Hepatic stellate cell (primary cell): Measurements from ENCODE around the gene DENND4C.
"Not testable (repeated sequence)": the region's sequence is repeated elsewhere in the genome, so short reads cannot be mapped to it uniquely, and the experiment has no call there.

Source experiments
- DNase-seq: peaks from one replicate; pipeline ENCODE4 v3.0.0; 2011; ENCODE audit warnings: low spot score

Gene DENND4C

DNA sequence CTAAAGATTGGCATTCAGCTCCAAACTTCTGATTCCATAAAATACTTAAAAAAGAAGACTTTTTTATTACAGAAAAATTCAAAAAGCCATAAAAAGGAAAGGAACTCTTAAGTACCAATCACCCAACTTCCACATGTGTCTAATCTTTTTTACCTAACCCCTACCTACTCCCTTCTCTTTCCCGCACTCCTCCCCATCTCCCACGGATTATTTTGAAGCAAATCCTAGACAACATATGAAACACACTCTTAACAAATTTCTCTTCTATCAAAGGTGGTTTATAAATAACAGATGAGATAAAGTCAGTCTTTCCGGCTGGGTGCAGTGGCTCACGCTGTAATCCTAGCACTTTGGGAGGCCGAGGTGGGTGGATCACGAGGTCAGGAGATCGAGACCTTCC is 5.9 kb upstream of the DENND4C start:
- DNase-seq: no peak

DNA sequence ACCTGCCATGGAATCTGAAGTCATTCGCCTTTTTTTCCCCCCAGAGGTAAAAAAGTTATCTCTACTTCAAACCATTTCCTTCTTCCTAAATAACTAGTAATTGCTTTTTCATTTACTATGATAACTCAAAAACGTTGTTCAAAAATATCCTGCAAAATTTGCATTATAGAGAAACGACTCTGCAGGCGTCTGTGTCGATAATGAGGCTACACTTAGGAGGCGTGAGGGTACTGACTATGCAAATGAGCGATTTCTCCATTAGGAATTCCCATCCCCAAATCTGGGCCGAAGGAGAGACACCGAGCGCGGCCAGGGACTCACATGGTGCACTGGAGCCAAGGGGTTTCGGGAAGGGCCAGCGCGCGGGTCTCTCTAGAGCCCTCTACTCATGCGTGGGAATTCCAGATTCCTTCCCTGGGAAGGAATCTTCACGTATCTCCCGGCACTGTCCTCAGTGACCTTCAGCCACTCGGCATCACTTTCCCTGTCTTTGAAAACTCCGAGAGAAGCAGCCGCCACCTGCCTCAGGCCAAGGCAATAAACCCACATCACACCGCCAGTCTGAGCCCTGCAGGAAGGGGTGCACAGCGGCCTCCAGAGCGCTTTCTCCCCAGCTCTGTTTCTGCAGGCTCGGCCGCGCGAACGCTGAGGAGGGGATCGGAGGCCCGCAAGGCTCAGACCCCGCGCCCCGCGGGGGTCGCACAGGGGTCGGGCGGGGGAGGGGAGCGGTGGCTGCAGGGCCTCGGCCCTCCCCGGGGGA is 718 bp upstream of the DENND4C start:
- DNase-seq: peak; percentile 67

DNA sequence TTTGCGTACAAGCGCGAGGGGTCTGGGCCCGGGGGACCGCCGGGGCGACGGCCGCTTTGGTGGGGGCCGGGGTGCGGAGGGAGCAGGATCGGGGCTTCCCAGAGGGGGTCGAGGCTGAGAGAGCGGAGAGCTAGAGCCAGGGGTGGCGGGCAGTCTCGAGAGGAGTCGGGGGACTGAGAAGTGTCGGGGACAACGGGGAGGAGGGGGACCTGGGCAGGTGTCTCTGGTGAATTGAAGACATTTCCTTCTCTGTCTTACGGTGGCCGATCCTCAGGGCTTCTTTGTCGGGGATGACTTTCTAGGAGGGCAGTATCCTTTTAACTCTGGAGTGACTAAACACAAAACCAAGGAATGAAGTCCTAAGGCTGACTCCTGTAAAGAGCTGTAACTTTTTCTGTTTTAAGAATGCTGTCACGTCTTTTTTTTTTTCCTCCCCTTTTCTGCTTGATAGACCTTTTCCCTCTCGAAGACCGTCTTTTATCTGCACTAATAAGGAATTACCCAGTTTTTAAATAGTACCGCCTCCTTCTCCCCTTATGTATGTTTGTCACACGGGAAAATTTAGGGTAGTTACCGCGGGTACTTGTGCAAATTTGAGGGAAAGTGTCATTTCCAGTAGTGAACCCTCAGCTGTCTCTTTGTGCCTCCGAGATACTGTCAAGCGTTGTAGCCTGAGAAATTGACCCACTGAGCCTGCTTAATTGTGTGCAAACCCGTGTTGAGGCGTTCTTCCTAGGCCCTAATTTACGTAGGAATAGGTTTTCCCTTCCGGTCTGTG is 822 bp downstream of the DENND4C start:
- DNase-seq: peak; percentile 37

DNA sequence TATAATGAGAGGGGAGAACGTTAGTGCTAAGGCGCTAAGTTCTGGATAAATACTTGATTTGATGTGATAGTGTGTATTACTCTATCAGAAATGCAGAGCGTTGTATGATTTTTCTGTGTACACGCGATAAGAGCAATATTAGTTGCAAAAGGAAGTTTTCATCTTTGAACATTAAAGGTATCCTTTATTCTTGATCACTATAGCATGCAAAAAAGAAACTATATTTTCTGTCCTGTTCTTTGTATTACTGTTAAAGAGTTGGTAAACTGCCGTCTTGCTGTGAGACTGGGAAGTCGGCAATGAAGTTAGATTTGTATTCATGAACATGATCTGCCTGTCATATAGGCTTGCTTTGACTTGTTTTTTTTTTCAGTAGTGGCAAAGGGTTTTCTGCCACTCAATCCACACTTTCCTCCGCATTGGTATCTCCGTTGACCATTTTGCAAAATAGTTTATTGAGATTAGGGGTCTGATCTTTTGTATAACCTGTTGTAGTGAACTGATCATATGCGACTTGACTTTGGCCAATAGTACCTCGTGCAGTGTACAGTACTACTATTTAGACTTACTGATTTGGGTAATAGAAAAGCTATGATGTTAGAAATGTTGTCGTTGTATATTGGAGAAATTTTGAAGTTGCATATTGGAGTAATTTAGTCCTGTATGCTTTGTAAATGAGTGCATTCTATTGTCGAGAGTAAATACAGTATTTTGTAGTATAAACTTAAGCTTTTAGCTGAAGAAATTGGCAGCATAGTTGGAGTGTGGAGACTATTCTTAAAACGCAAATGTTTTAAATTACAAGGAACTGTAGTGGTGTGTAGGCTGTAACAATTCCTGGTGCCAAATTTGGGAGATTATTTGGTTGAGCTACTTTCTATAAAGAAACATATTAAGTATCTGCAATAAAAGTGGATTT is 1.7 kb downstream of the DENND4C start:
- DNase-seq: no peak

DNA sequence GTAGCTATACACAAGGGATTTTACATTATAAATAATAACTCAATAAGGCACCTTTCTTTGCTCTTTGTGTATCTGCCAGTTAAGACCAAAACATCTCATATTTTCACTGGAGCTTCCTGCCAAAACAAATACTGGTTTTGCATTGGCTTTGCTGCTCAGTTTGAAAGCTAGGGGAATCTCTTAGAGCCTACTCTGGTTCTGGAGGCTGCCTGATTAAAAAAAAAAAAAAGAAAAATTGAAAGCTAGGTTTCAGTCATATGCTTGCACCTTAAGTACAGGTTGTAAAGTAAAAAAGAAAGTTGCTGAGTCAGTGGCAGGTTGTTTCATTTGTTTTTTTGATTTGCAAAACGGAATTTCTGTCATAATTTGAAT is 2.3 kb downstream of the DENND4C start:
- peak; percentile 38 for DNase-seq

DNA sequence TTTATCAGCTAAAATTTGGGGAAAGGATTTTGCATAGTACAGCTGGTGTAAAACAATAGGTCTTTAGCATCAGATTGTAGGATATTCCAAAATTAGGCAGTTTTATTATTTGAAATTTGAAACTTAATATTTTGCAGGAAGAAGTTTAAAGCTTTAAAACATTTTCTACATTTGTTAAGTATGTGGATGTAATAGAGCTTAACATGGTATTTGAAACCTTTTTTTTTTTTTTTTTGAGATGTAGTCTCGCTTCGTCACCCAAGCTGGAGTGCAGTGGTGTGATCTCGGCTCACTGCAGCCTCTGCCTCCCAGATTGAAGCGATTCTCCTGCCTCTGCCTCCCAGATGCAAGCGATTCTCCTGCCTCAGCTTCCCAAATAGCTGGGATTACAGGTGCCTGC is 2.9 kb downstream of the DENND4C start:
- no peak for DNase-seq

DNA sequence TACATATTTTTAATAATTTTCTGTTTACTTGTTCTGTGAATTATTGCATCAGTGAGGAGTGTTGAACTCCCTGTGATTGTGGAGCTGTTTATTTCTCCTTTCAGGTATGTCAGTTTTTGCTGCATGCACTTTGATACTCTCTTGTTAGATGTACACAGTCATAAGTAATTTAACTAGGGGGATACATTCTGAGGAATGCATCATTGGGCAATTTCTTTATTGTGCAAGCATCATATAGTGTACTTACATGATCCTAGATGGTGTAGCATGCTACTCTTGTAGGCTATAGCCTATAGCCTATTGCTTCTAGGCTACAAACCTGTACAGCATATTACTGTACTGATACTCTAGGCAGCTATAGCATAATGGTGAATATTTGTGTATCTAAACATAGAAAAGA is 9.5 kb downstream of the DENND4C start:
- no peak for DNase-seq

DNA sequence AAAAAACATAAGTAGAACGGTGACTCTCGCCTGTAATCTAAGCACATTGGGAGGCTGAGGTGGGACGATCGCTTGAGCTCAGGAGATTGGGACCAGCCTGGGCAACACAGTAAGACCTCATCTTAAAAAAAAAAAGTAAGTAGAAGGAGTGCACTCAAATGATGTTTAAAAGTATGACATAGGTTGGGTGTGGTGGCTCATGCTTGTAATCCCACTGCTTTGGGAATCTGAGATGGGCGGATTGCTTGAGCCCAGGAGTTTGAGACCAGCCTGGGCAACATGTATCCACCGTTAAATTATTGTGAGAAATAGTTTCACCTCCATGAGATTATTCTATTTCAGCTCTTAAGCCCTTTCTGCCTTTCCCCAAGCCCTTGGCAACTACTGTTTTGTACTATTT is 11.2 kb downstream of the DENND4C start:
- DNase-seq: no peak

DNA sequence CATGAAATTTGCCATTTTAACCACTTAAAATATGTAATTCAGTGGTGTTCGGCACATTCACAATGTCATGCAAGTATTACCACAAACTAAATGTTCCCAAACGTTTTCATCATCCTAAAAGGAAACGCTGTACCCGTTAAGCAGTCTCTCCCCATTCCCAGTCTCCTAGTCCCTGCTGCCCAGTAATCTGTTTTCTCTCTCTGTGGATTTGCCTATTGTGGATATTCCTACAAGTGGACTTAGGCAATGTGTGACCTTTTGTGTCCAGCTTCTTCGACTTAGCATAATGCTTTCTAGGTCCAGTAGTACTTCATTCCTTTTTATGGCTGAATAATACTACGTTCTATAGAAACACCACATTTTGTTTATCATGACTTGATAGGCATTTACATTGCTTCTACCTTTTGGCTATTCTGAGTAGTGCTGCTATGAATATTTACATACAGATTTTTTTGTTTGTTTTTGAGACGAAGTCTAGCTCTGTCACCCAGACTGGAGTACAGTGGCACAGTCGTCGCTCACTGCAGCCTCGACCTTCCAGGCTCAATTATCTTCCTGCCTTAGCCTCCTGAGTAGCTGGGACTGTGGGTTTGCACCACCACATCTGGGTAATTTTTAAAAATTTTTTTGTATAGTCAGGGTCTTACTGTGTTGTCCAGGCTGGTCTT is 13.0 kb downstream of the DENND4C start:
- DNase-seq: no peak

DNA sequence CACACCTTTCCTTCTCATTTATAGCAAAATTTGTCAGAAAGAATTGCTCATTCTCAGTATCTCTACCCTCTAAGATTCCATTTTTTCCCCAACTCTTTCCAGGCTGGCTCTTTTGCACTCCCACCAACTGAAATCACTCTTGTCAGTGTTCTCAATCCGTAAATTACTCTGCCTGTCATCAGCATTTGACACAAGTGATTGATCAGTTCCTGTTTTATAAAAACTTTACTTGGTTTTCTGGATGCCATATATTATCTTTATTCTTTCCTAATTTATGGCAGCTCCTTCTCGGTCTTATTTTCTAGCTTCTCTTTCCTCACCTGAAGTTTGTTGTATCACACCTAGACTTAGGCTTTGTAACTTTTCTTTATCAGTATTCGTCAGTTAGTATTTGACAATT is 16.4 kb downstream of the DENND4C start:
- DNase-seq: no peak

DNA sequence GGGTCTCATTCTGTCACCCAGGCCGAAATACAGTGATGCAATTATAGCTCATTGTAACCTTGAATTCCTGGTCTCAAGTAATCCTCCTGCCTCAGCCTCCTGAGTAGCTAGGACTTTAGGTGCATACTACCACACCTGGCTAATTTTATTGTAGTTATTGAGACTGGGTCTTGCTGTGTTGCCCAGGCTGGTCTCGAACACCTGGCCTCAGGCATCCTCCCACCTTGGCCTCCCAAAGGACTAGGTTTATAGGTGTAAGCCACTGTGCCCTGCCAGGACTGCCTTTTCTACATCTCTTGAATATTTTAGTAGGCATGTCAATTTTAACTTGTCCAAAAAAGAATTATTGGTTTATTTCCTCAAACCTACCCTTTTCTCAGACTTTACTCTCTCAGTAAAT is 16.9 kb downstream of the DENND4C start:
- no peak for DNase-seq

DNA sequence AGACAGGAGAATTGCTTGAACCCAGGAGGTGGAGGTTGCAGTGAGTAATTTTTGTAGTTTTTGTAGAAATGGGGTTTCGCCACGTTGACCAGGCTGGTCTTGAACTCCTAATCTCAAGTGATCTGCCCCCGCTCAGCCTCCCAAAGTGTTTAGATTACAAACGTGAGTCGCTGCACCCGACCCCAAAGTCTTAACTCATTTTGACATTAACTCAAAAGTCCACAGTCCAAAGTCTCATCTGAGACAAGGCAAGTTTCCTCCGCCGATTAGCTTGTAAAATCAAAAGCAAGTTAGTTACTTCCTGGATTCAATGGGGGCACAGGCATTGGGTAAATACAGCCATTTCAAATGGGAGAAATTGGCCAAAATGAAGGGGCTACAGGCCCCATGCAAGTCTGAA is 19.9 kb downstream of the DENND4C start:
- not testable (repeated sequence) for DNase-seq

DNA sequence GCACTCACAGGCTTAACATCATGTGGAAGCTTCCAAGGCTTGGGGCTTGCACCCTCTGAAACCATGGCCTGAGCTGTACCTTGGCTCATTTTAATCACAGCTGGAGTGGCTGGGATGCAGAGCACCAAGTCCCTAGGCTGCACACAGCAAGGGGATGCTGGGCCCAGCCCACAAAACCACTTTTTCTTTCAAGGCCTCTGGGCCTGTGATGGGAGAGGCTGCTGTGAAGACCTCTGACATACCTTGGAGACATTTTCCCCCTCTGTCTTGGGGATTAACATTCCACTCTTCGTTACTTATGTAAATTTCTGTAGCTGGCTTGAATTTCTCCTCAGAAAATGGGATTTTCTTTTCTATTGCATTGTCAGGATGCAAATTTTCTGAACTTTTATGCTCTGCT is 20.7 kb downstream of the DENND4C start:
- DNase-seq: not testable (repeated sequence)

DNA sequence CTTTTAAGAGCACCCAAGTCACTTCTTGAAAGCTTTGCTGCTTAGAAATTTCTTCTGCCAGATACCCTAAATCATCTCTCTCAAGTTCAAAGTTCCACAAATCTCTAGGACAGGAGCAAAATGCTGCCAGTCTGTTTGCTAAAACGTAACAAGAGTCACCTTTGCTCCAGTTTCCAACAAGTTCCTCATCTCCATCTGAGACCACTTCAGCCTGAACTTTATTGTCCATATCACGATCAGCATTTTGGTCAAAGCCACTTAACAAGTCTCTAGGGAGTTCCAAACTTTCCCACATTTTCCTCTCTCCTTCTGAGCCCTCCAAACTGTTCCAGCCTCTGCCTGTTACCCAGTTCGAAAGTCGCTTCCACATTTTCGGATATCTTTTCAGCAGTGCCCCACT is 21.1 kb downstream of the DENND4C start:
- not testable (repeated sequence) for DNase-seq

DNA sequence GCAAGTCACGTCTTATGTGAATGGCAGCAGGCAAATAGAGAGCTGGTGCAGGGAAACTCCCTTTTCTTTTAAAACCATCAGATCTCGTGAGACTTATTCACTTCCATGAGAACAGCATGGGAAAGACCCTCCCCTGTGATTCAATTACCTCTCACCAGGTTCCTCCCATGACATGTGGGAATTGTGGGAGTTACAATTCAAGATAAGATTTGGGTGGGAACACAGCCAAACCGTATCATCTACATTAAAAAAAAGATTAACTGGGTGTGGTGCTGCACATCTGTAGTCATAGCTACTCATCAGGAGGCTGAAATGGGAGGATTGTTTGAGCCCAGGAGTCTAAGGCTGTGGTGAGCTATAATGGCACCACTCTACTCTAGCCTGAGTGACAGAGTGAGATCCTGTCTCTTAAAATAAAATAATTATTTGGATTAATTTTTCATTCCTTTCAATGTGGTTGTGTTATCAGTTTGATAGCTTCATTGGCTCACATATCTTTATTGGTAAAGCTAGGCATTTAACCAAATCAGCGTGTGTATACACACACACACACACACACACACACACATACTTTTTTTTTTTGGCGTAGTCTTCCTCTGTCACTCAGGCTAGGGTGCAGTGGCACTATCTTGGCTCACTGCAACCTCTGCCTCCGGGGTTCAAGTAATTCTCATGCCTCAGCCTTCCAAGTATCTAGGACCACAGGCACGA is 21.8 kb downstream of the DENND4C start:
- DNase-seq: no peak

DNA sequence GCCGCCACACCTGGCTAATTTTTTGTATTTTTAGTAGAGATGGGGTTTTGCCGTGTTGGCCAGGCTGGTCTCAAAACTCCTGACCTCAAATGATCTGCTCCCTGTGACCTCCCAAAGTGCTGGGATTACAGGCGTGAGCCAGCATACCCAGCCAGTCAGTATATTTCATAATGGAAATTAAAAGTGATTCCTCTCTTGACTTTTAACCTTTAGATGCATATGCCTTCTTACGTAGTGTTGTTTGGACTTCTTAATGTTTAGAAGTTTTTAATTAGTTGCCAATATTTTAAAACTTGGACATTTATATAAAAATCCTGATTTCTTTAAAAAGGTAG is 22.4 kb downstream of the DENND4C start:
- DNase-seq: no peak

DNA sequence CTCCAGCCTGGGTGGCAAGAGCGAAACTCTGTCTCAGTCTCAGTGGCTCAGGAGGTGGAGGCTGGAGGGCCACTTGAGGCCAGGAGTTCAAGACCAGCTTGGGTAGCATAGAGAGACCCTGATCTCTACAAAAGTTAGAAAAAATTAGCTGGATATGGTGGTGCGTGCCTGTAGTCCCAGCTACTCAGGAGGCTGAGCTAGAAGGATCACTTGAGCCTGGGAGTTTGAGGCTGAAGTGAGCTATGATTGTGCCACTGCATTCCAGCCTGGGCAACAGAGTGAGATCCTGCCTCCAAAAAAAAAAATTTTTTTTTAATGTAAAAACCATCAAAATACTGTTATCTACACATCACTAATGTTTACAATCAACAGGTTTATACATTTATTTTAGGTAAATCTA is 24.6 kb downstream of the DENND4C start:
- DNase-seq: no peak

DNA sequence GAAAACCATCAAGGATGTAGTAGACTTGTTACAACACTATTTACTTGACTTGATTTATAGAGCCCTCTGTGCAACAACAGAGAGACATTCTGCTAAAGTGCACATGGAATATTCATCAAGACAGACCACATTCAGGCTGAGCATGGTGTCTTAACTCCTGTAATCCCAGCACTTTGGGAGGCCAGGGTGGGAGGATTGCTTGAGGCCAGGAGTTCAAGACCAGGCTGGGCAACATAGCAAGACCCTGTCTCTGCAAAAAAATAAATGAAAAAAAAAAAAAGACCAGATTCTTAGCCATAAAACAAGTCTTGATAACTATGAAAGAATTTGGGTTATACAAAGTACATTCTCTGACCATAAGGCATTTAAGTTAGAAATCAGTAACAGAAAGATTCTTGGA is 25.3 kb downstream of the DENND4C start:
- DNase-seq: no peak

DNA sequence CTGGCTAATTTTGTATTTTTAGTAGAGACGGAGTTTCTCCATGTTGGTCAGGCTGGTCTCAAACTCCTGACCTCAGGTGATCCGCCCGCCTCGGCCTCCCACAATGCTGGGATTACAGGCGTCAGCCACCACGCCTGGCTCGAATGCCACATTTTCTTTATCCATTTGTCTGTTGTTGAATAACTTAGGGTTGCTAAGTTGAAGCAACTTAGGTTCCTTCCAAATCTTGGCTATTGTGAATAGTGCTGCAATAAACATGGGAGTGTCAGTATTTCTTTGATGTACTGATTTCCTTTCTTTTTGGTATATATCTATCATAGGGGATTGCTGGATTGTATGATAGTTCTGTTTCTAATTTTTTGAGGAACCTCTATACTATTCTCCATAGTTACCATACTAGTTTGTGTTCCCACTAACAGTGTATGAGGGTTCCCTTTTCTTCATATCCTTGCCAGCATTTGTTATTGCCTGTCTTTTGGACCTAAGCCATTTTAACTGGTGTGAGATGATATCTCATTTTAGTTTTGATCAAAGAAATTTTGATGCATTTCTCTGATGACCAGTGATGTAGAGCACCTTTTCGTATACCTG is 29.3 kb downstream of the DENND4C start:
- not testable (repeated sequence) for DNase-seq

DNA sequence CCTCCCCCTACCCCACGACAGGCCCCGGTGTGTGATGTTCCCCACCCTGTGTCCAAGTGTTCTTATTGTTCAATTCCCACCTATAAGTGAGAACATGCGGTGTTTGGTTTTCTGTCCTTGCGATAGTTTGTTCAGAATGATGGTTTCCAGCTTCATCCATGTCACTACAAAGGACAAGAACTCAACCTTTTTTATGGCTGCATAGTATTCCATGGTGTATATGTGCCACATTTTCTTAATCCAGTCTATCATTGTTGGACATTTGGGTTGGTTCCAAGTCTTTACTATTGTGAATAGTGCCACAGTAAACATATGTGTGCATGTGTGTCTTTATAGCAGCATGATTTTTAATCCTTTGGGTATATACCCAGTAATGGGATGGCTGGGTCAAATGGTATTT is 35.1 kb downstream of the DENND4C start:
- DNase-seq: not testable (repeated sequence)

DNA sequence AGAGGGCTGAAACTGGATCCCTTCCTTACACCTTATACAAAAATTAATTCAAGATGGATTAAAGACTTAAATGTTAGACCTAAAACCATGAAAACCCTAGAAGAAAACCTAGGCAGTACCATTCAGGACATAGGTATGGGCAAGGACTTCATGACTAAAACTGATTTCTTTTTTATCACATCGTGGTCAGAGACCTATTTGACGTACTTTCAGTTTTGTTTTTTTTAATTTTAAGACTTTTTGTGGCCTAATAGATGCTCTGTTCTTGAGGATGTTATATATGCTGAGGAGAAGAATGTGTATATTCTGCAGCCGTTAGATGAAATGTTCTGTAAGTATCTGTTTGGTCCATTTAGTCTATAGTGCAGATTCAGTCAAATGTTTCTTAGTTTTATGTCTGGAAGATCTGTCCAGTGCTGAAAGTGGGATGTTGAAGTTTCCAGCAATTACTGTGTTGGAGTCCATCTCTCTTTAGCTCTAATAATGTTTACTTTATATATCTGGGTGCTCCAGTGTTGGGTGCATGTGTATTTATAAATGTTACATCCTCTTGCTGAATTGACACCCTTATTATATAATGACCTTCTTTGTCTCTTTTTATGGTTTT is 36.4 kb downstream of the DENND4C start:
- not testable (repeated sequence) for DNase-seq
